NK-92 treated with Interleukin-12 subunit alpha and Interleukin-12 subunit beta, amount 100 ng/mL, for 24 hours (cell line): ENCODE measurements around the gene MSRB1.
"Not testable (repeated sequence)": the region's sequence is repeated elsewhere in the genome, so short reads cannot be mapped to it uniquely, and the experiment has no call there.

Experiments
- DNase-seq: peaks from one replicate; lab custom pipeline; 2025; lab: John Stamatoyannopoulos, UW

MSRB1 gene

DNA sequence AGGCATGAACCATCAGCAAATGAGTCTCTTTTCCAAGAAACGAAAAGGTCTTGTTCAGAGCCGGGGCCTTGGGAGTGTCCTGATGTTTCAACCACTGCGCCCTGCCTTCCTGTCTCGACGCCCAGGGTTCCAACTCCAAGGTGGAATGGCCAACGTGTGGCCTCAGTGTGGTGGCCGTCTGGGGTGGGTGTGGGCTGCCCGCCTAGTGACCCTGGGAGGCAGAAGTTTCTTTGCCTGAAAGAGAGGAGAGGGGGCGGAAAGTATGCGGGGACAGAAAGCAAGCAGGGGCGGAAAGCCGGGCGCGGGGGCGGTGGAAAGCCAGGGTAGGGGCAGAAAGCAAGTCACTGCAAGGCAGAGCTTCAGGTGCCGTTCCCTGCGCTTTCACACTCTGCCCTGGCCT lies 4.1 kb downstream of the MSRB1 start:
- DNase-seq = no peak

DNA sequence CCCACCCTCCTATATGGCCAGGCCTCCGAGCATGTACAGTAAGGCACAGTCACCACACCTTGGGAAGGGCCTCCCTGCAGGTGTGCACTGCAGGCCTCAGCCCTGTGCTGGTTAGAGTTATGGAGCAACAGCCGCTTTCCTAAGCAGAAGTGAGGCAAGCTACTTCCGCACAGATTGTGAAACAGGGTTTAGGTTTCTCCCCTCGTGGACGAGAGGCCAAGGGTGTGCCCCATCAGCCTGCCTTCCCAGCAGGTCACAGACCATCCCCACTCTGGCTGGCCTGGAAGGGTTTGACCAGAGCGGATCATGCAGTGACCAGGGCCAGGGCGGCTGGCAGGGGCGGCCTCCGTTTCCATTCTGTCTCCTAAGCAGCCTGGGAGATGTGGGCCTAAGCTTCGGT lies 4.7 kb downstream of the MSRB1 start:
- DNase-seq = no peak

DNA sequence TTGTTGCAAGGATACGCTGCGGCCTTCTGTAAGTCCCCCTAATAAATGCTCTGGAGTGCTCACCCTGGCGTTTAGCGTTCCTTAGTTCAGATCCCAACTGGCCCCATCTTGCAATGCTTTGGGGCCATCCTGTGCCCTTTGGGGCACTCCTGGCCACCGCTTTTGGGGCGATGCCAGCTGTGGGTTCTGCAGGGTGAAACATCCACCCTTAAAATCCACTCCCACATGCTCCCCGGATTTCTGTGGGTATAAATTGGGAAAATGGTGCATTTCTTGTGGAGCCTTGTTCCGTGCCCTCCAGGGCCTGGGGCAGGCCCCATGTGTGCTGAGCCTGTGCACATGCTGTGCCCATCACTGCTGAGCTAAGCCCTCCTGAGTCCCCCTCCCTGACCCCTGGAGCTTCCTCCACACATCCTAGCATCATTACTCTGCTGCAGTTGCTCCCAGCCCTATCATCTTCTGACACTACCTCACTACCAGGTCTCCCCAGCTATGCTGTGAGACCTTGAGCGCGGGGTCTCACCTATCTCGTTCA lies 6.0 kb downstream of the MSRB1 start:
- no peak for DNase-seq

DNA sequence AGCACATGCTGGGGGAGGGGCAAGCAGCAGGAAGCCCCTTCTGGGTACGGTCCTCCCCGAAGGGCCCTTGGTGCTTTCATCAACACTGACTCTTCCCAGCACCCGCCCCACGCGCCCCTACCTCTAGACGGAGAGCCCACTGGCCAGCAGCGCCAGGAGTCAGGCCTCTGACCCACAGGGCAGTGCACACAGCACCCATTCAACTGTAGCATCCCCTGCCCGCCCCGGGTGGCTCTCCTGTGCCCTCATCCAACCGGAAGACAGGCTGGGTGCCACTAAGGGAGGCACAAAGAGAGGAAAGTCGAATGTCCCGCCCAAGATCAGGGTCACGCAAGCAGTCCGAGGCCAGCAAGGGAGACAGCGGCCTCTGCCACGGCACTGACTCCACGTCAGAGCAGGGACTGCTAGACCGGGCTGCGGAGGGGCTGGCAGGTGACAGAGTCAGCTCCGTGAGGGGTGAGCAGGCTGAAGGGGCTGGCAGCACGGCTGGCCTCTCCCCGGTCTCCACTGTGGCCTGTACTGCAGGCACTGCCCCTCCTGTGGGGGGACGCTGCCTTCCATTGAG lies 9.8 kb downstream of the MSRB1 start:
- no peak for DNase-seq

DNA sequence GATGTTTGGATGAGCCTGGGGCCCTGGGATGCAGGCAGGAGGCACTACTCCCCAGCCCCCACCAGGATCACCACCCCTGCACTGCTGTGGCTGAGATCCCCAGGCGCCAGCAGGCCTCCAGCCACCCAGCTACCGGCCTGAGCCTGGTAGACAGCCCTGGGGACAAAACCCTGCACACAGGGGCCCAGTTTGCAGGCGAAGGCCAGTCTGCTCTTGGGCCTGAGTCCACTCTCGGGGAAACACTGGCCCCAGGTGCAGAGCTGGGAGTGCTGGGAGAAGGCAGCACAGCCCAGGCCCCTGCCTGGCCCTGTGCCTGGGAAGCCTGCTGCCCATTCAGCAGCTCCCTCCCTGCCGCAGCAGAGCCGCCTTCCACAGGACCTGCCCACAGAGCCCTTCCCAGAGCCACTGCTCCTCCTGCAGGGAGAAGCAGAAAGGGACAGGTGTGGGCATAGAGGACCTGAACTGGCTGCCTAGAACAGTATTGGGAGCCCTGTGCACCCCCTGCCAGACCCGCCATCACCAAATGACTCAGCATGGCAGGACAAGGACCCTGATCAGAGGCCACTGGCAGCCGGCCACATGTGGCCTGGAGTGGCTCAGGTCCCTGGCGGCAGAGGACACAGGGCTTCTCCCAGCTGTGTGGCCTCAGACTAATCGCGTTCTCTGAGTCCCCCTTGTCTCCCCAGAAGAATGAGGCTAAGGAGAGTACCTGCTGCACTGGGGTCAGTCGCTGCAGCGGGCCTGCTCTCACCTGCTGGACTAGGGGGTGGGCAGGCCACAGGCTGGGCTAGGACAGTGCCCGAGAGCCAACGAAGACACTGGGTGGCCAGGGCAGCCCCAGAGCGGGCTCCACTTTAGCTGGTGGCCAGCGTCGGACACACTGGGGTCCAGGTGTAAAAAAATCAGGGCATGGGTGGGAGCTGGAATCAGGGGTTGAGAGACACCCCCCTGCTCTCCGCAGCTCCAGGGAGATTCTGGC lies 10.7 kb downstream of the MSRB1 start:
- no peak for DNase-seq

DNA sequence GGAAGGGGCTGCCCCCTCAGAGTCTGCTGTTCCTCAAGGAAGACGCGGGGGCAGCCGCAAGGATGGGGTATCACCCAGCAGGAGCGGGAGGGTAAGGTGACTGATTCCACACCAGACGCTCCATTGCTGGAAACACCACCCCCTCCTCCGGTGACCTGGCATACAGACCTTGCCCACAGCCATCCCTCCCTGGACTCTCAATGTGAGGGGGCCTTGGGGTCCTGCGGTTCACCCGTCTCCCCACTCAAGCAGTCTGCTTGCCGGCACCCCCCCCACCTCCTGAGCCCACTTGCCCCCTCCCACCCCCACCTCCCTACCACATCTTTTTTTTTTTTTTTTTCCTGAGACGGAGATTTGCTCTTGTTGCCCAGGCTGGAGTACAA lies 12.7 kb downstream of the MSRB1 start:
- no peak for DNase-seq

DNA sequence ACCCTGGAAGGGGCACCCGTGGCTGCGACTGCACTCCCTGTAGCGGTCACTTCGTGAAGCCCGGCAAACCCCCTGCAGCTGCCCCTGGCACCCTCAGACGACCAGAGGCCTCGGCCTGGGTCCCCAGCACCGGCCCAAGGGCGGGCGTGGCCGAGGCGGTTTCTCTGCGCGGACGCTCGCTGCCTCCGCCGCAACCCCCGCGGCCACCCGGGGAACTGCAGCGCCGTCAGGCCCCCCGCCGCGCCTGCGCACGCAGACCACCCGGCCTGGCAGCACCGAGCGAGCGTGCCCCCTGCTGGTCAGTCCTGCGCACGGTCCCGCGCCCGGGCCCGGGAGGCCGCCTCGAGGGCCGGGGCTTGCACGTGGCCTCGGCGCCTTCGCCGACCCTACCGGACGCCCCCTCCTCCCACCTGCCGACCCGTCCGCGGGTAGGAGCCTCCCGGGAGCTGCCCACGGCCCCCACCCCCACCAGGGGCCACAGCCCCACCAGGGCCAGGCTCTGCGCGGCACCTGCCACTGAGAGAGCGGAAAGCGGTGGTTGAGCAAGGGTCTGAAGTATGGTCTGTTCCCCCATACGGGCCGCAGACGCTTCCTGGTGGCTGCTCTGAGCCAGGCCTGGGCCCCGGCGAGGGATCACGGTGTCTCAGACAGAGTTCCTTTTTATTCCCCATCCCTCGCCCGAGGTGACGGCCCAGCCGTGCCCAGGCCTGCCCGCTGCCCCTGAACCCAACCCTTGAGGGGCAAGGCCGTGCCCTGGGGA lies 13.2 kb downstream of the MSRB1 start:
- peak; percentile 79 for DNase-seq

DNA sequence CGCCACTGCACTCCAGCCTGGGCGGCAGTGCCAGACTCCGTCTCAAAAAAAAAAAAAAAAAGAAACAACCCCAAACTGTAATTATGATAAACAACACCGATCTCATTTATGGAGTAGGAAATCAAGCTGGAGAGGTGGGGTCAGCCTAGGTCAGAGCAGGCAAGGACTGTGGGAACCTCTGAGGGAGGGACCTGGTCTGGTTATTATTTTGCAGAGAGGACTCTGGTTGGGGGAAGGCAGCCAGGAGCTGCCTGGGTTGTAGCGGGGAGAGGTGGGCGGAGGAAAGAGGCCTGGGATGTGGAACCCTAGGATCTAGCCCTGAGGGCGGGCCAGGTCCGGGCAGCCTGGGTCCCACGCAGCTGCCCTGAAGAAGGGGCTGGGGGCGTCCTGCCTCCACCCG lies 13.9 kb downstream of the MSRB1 start:
- no peak for DNase-seq

DNA sequence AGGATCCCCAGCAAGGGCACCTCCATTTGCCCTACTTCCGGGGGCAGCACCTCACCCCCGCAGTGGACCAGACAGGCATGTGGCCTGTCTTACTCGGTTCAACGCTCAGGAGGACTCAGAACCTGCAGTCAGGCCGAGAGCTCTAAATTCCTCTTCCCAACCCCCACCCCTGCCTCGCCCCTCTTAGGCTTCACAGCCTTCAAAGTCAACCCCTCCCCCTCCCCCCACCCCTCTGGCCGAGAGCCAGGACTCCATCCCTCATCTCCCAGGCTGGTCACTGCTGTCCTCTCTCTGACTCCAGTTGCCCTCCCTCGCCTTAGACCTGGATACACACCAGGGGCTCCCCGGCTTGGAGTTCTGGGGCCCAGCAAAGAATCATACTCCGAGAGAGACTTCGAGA lies 16.7 kb downstream of the MSRB1 start:
- no peak for DNase-seq

DNA sequence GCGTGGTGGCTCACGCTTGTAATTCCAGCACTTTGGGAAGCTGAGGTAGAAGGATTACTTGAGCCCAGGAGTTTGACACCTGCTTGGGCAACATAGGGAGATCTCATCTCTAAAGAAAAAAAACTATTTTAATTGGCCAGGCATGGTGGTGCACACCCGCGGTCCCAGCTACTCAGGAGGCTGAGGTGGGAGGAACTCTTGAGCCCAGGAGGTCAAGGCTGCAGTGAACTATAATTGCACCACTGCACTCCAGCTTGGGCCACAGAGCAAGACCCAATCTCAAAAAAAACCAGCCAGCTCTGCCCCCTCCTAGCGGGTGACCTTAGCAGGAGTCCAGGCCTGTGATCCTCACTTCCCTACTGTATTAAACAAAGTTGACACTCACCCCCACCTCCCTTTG lies 18.9 kb downstream of the MSRB1 start:
- no peak for DNase-seq

DNA sequence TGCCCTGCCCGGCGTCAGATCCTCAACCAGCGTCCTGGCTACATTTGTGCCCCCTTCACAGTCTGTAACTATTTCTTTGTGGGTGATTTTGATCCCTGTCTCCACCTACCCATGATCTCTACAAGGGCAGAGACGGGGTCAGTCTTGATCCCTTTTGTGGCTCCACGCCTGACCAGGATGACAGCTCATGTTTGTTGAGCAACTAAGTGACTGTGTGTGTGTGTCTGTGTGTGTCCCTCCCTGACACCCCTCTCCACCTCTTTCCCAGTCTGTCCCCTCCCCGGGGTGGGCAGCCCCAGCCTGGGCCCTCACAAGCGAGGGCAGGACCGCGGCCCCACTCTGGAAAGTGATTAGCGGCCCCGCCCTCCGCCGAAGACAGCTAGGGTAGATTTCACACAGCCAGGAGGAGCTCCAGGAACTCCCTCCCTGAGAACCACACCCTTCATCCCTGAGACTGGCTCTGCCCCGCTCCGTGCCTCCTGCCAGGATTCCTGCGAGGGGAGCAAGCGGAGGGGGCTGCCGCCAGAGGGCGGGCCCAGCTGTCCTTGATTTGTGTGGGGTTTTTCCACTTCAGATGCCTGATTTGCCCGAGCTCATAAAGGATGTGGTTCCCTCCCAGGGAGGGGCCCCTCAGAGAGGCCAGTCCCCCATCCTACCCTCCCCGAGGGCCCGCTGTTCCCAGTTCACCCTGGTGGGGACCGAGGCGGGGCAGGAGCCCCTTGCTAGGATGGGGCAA lies 19.5 kb downstream of the MSRB1 start:
- no peak for DNase-seq

DNA sequence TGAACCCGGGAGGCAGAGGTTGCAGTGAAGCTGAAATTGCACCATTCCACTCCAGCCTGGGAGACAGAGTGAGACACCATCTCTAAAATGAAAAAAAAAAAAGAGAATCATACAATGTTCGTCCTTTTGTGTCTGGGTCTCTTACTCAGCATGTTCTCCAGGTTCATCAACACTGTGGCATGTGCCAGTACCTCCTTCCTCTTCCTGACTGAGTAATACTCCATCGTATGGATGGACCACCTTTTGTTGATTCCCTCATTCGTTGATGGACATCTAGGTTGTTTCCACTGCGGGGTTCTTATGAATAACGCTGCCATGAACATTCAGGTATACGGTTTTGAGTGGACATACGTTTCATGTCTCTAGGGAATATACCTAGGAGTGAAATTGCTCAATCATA lies 20.6 kb downstream of the MSRB1 start:
- no peak for DNase-seq

DNA sequence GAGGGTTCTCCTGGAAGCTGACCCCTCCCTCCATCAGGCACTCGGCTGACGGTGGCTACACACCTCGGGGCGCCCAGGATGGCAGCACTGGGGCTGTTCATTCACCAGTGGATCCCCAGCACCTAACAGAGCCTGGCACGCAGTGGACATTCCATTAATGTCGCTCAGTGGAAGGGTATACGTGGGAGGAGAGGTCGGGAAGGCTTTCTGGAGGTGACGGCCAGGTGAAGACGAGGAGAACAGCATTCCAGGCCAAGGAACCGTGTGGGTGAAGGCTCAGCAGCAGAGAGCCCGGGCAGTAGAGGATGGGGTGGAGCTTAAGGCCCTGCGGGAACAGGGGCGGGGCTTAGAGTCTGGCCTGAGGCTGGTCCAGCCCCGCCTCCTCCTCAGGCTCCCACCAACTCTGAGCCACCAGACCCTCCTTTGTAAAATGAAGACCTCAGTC lies 22.2 kb downstream of the MSRB1 start:
- no peak for DNase-seq

DNA sequence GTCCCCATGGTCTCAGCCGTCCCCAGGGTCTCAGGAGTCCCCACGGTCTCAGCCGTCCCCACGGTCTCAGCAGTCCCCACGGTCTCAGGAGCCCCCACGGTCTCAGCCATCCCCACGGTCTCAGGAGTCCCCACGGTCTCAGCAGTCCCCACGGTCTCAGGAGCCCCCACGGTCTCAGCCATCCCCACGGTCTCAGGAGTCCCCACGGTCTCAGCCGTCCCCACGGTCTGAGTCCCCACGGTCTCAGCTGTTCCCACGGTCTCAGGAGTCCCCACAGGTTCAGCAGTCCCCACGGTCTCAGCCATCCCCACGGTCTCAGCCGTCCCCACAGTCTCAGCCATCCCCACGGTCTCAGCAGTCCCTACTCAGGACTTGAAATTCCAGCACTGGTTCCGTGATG lies 22.9 kb downstream of the MSRB1 start:
- DNase-seq = not testable (repeated sequence)

DNA sequence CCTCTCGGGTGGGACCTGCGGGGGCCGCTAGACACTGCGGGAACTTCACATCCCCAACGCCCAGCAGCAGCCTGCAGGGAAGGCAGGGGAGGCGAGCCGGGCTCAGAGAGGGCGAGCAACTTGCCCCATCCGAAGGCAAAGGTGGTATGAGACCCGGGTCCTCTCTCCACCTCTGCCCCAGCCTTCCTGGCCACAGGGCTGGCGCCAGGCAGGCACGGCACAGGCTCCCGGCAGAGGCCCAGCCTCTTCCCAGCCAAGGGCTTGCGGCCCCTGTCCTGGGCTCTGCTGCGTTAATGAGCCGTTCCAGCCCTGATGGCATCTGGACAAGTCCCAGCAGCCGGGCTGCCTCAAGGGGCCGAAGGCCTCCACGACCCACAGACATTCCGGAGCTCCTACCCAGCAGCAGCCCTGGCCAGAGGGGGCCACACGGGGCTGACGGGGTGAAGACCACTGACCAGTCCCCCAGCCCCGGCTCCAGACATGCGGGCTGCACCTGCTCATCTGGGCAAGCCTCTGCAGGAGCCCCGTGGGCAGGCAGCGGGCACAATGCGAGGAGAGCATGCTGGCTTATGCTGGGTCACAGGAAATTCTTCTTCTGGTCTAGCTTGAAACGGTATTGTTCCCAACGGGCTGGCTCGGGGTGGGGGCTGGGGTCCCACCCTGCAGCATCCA lies 23.5 kb downstream of the MSRB1 start:
- DNase-seq = no peak

DNA sequence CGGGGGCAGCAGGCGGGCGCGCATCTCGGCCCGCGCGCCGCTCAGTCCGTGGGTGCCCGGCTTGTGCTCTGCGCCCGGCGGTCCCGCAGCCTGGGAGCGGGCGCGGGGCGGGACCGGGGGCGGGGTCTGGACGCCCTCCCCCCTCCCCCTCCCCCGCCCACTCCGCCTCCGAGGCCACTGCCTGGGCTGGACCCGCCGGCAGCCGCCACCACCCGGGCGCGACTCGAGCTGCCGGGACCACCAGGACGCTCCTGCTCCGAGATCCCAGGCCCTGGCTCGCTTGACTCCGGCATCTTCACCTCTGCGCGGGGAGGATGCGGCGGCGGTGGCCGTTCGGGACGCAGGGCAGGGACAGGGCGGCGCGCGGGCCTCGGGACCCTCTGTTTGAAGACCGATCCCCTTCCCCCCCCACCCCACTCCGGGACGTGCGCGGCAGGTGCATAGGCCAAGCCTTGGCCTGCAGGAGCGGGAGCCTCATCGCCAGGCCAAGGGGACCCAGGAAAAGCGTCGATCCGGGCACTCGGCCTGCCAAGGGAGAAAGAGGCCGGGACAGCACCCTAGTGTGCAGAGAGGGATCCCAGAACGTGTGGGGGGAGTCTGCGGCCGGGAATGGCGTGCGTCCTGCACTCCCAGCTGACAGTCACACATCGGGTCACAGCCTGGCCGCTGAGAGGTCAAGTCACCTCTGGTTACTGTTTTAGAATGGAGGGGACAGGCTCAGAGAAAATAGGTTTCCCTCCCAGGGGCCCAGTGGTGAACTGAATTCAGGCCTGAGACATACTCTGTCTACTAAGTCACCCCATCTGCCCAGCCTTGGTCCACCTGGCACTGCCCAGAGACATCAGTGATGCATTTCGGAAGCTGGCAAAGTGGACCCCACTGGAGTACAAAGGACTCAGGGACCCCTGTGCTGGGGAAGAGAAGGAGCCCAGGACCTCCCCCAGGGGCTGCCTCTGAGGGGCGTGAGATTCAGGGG lies 24.4 kb downstream of the MSRB1 start, which contains the start of gene HS3ST6:
HS3ST6 (minus strand) TSS at position 65 of the 976 bp plus-strand sequence. CDS start 92 bp downstream, outside the sequence.
- no peak for DNase-seq

DNA sequence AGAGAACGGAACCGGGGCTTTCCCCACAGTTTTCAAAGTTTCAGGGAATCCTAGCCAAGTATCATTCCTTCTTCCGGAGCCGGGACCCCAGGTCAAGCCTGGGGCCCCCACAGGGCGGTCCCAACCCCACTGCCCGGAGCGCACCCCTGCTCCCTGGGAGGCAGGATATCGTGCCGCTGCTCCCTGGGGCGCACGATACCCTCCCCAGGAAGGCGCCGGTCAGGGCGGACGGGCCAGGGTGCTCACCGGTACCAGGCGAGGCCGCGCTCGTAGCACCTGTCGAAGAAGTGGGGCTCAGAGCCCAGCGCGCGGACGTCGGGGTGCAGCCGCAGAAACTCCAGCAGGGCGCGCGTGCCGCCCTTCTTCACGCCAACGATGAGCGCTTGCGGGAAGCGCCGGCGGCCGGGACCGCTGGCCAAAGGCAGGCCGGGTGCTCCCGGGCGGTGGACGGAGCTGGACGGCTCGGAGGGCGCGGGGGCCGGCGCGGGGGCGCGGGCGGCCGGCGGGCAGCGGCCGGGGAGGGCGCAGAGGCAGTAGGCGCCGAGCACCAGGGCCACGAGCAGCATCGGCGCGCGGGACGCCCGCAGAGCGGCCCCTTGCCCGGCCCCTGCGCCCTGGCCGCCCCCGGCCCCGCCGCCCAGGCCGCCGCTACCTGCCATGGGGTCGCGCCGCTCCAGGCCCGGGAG lies 25.2 kb downstream of the MSRB1 start:
- DNase-seq = no peak

DNA sequence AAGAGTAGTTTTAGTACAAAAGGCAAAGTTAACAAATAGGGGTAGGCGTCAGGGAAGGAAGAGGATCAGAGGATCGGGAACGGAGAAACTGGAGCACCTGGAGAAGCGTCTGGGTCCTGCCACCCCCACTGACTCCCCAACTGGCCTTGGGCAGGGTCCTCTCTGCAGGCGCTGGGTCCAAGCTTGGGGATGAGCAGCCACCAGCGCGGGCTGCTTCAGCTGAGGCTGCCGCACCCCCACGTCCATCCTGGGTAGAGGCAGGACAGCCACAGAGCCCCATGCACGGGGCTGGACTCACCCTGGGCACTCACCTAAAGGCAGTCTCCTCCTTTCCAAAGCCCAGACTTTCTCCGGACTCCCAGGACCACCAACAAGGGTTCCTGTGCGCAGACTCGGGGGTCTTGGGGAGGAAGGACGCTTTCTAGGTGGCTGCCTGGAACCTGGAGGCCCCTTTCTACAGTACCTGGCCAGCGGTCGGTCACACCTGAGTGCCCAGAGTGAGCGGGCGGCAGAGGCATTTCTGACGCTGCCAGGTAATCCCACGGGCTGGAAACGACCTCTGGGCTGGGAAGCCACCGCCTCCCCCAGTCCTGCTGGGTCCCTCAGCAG lies 25.8 kb downstream of the MSRB1 start:
- no peak for DNase-seq

DNA sequence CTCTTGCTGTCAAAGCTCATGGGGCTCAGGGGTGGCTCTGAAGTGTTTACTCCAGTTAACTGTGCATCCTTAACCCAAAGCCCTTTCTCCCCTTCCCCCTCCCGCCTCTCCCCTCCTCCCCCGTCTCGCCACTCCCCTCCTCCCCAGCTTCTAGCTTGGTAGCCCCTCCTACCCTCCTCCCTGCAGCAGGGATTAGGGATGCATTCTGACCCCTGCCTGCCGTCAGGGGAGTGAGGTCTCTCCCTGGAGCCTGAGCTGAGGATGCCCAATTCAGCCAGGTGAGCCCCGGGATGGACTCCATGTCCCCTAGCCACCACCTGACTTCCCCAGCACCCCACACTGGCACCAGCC lies 26.4 kb downstream of the MSRB1 start:
- DNase-seq = no peak
